K562 (cell line): ENCODE measurements around the gene FKBP7. TPM values are rescaled to one million over a fixed set of nuclear protein-coding genes. Genes with fewer than 3 reads are reported as not detected.

Experiments
- CC2D1A ChIP-seq: fragments of 450-650 bp; IDR thresholded peaks from 2 replicates; pipeline ENCODE4 v1.6.1; 2017; ENCODE audit warnings: mild to moderate bottlenecking
- CHD4 ChIP-seq: fragments of 200-600 bp; sonication (generic); IDR thresholded peaks from 3 replicates; pipeline ENCODE4 v1.6.1; 2012; ENCODE audit warnings: low read depth, mild to moderate bottlenecking, mixed read lengths, low read length, inconsistent platforms; ENCODE audit not compliant: insufficient read depth, insufficient replicate concordance, poor library complexity, severe bottlenecking
- HDAC1 ChIP-seq, 2 experiments: fragments of 450-650 bp; IDR thresholded peaks; 2 replicates each; pipeline ENCODE4 v1.6.1; 2016 to 2017; ENCODE audit warnings: inconsistent platforms in 1 of 2, mild to moderate bottlenecking in 1 of 2, moderate library complexity in 1 of 2
- HMG20A ChIP-seq: fragments of 450-650 bp; formaldehyde crosslinking; conservative IDR thresholded peaks from 2 replicates; pipeline ENCODE4 v1.4.0; 2020; ENCODE audit warnings: mild to moderate bottlenecking, mixed read lengths
- LEF1 ChIP-seq: fragments of 450-650 bp; IDR thresholded peaks from 2 replicates; pipeline ENCODE4 v1.6.1; 2016; ENCODE audit warnings: mild to moderate bottlenecking
- MTA1 ChIP-seq: fragments of 450-650 bp; IDR thresholded peaks from 2 replicates; pipeline ENCODE4 v1.6.1; 2017; ENCODE audit warnings: borderline replicate concordance
- NR2C2 ChIP-seq, 2 experiments: fragments of 200-800 bp in 1 of 2; sonication (Bioruptor generic) in 1 of 2; sonication (generic) in 1 of 2; formaldehyde crosslinking in 1 of 2; IDR thresholded peaks; 2 replicates each; pipeline versions ENCODE4 v1.6.1 to v1.8.0; 2016 to 2022; ENCODE audit warnings: mild to moderate bottlenecking in 1 of 2, missing compliant biosample characterization in 1 of 2, missing genetic modification characterization in 1 of 2, missing genetic modification reagents in 1 of 2
- RB1 ChIP-seq: fragments of 450-650 bp; IDR thresholded peaks from 2 replicates; pipeline ENCODE4 v1.6.1; 2017; ENCODE audit warnings: low read depth, mild to moderate bottlenecking
- RBFOX2 ChIP-seq: fragments of 200-400 bp; formaldehyde crosslinking; IDR thresholded peaks from 2 replicates; pipeline ENCODE4 v1.6.1; 2017; ENCODE audit warnings: low read depth, mild to moderate bottlenecking, low read length, moderate library complexity
- RNF2 ChIP-seq: sonication (generic); IDR thresholded peaks from 2 replicates; pipeline ENCODE4 v1.6.1; 2016
- SMAD1 ChIP-seq: fragments of 150-350 bp; IDR thresholded peaks from 2 replicates; pipeline ENCODE4 v1.6.1; 2014; ENCODE audit warnings: low read length, low read depth; ENCODE audit not compliant: partially characterized antibody
- SNIP1 ChIP-seq: fragments of 450-650 bp; IDR thresholded peaks from 2 replicates; pipeline ENCODE4 v1.7.1; 2017; ENCODE audit warnings: low read depth, mild to moderate bottlenecking
- SNRNP70 ChIP-seq: fragments of 200-400 bp; formaldehyde crosslinking; optimal IDR thresholded peaks from 2 replicates; pipeline ENCODE3; 2017; ENCODE audit warnings: low read depth, low read length
- SRF ChIP-seq, 2 experiments: fragments of 250-450, 450-650 bp in 1 of 2; sonication (Bioruptor Pico) in 1 of 2; sonication (generic) in 1 of 2; formaldehyde crosslinking; IDR thresholded peaks; 2 replicates each; pipeline versions ENCODE4 v1.5.0 to v1.5.1; 2020 to 2022; ENCODE audit warnings: mild to moderate bottlenecking in 1 of 2, missing genetic modification reagents in 1 of 2
- TBP ChIP-seq: optimal IDR thresholded peaks from 2 replicates; pipeline ENCODE3; 2011; ENCODE audit warnings: low read depth, low read length, improper control_type of control experiment
- TSC22D4 ChIP-seq: fragments of 450-650 bp; IDR thresholded peaks from 2 replicates; pipeline ENCODE4 v1.6.1; 2016; ENCODE audit warnings: missing genetic modification characterization, missing biosample characterization, control low read depth
- ZNF232 ChIP-seq: sonication (generic); formaldehyde crosslinking; IDR thresholded peaks from 2 replicates; pipeline ENCODE4 v1.8.0; 2022; ENCODE audit warnings: mild to moderate bottlenecking, missing genetic modification reagents
- ZNF24 ChIP-seq: fragments of 450-650 bp; IDR thresholded peaks from 2 replicates; pipeline ENCODE4 v1.6.1; 2016
- polyA plus RNA-seq, 8 experiments: library from polyadenylated mRNA; depleted of rRNA in 4 of 8; stranded (reverse) in 5 of 8; unstranded in 3 of 8; fragments of >200 nt; fragmentation: Nextera tagmentation in 2 of 8; fragmentation: Illumina TruSeq in 1 of 8; extraction: Ambion mirVana in 2 of 8; extraction: Trizol in 1 of 8; gene quantifications; 2 replicates each; pipeline versions ENCODE4 v1.2.1 to v1.2.3, GENCODE V29; 2011 to 2014; ENCODE audit warnings: inconsistent platforms in 1 of 8, missing spikeins in 1 of 8
- total RNA-seq, 7 experiments: library from RNA; depleted of rRNA in 6 of 7; stranded (reverse); fragments of >200 nt in 6 of 7; fragmentation: Illumina TruSeq in 2 of 7; extraction: Trizol in 2 of 7; gene quantifications; 2 replicates each; pipeline versions ENCODE4 v1.2.1 to v1.2.3, GENCODE V29; 2011 to 2021; ENCODE audit warnings: low replicate concordance in 1 of 7
- TF ChIP-seq, protein P1 (sequence below): IDR thresholded peaks from 2 replicates; pipeline ENCODE4 v1.6.1; 2011; ENCODE audit not compliant: insufficient read length; ENCODE audit errors: extremely low read depth
- TF ChIP-seq, protein P2 (sequence below), 2 experiments: fragments of 450-650 bp; conservative IDR thresholded peaks; 2 replicates each; pipeline ENCODE4 v1.6.1; 2017; ENCODE audit warnings: mild to moderate bottlenecking in 2 of 2, moderate library complexity in 2 of 2
- TF ChIP-seq, protein P3 (sequence below): fragments of 250-450 bp; sonication (Bioruptor Pico); IDR thresholded peaks from 2 replicates; pipeline ENCODE4 v1.4.0; 2020; ENCODE audit warnings: mild to moderate bottlenecking, moderate library complexity

The FKBP7 gene
- total and polyA plus RNA-seq, 9 of the 15 experiments (the other 6 are each of a cell fraction or from before 2014, with no cell fraction given) = 6.1 to 23.2 (median 19.0) TPM

DNA sequence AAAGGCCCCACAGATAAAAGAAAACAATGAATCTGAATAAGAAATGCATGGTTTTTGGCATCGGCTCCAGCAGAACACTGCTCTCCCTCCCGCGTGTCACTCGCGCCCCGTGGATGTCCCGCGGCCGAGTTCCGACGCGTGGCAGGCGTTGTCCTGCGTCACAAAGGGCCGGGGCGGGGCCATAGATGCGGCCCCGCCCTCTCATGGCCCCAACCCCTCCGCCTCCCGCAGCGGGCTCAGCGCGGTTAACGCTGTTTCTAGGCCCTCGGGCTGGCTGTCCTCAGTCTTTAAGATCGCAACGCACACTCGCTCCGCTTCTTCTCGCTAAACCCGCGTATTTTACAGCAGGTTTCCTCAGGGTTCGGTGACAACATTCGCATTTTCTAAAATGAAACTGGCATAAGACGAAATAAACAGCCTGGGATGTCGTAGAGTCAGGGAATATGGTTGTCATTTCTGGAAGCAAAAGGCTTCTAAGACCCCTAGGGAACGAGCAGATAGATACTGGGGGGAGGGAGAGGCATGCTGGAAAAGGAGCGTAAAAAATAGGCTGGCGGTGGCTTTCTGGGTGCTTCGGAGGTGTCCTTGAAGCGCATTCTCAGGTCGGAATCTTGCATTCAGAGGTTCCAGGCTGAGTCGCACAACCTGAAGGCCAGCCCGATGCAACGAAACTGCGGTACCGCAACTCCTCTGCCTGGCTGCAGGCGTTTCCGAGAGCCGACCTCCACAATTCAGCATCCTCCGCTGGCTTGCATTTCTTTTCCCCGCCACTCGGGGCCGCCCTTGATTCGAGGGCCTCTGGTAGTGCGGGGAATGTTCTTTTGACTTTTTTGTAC, at the start of gene FKBP7 (continued):
- TF ChIP-seq LEF1 (0 out of 2 replicates have a peak, but pooled peaks have one; percentile 18), SRF (CRISPR knock-in tag; IDR thresholded peaks at IDR 0.05) (0 out of 4 replicates have a peak, but pooled peaks of 1 of the 2 experiments have one; percentile 37), HDAC1 (IDR thresholded peaks at IDR 0.05) (peak in 1 of 2 experiments; percentile 80; a peak in 2 of 4 replicates), HMG20A (0 out of 2 replicates have a peak, but pooled peaks have one; percentile 5), SNRNP70 (no peak), TBP (peak; percentile 66), CC2D1A (no peak), NR2C2 (CRISPR knock-in tag; IDR thresholded peaks at IDR 0.05) (0 out of 2 replicates have a peak, but pooled peaks have one; percentile 64), NR2C2 (tag; IDR thresholded peaks at IDR 0.05) (peak; percentile 48; the same call in 1 of the 2 replicates), SNIP1 (no peak), SMAD1 (peak; percentile 47), CHD4 (no peak), MTA1 (peak; percentile 67), RBFOX2 (peak; percentile 92), RB1 (peak; percentile 76), ZNF232 (CRISPR knock-in tag) (peak; percentile 45; the same call in 1 of the 2 replicates), ZNF24 (0 out of 2 replicates have a peak, but pooled peaks have one; percentile 31), TSC22D4 (tag) (no peak), RNF2 (0 out of 2 replicates have a peak, but pooled peaks have one; percentile 17)
- TF ChIP-seq, protein P1, sequence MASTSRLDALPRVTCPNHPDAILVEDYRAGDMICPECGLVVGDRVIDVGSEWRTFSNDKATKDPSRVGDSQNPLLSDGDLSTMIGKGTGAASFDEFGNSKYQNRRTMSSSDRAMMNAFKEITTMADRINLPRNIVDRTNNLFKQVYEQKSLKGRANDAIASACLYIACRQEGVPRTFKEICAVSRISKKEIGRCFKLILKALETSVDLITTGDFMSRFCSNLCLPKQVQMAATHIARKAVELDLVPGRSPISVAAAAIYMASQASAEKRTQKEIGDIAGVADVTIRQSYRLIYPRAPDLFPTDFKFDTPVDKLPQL = no peak
- TF ChIP-seq, protein P2, sequence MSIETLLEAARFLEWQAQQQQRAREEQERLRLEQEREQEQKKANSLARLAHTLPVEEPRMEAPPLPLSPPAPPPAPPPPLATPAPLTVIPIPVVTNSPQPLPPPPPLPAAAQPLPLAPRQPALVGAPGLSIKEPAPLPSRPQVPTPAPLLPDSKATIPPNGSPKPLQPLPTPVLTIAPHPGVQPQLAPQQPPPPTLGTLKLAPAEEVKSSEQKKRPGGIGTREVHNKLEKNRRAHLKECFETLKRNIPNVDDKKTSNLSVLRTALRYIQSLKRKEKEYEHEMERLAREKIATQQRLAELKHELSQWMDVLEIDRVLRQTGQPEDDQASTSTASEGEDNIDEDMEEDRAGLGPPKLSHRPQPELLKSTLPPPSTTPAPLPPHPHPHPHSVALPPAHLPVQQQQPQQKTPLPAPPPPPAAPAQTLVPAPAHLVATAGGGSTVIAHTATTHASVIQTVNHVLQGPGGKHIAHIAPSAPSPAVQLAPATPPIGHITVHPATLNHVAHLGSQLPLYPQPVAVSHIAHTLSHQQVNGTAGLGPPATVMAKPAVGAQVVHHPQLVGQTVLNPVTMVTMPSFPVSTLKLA (conservative IDR thresholded peaks at IDR 0.05) = peak; percentile 90 to 92
- TF ChIP-seq, protein P3, sequence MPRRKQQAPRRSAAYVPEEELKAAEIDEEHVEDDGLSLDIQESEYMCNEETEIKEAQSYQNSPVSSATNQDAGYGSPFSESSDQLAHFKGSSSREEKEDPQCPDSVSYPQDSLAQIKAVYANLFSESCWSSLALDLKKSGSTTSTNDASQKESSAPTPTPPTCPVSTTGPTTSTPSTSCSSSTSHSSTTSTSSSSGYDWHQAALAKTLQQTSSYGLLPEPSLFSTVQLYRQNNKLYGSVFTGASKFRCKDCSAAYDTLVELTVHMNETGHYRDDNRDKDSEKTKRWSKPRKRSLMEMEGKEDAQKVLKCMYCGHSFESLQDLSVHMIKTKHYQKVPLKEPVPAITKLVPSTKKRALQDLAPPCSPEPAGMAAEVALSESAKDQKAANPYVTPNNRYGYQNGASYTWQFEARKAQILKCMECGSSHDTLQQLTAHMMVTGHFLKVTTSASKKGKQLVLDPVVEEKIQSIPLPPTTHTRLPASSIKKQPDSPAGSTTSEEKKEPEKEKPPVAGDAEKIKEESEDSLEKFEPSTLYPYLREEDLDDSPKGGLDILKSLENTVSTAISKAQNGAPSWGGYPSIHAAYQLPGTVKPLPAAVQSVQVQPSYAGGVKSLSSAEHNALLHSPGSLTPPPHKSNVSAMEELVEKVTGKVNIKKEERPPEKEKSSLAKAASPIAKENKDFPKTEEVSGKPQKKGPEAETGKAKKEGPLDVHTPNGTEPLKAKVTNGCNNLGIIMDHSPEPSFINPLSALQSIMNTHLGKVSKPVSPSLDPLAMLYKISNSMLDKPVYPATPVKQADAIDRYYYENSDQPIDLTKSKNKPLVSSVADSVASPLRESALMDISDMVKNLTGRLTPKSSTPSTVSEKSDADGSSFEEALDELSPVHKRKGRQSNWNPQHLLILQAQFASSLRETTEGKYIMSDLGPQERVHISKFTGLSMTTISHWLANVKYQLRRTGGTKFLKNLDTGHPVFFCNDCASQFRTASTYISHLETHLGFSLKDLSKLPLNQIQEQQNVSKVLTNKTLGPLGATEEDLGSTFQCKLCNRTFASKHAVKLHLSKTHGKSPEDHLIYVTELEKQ (CRISPR knock-in tag) = no peak
